ENCODE results near the gene UPF1.

GRCh38 chr19:18896421-18896841 is 64.7 kb downstream of the UPF1 start:
- TF ChIP-seq EP300 (IDR thresholded peaks at IDR 0.05): no peak
- TF ChIP-seq, protein P1, sequence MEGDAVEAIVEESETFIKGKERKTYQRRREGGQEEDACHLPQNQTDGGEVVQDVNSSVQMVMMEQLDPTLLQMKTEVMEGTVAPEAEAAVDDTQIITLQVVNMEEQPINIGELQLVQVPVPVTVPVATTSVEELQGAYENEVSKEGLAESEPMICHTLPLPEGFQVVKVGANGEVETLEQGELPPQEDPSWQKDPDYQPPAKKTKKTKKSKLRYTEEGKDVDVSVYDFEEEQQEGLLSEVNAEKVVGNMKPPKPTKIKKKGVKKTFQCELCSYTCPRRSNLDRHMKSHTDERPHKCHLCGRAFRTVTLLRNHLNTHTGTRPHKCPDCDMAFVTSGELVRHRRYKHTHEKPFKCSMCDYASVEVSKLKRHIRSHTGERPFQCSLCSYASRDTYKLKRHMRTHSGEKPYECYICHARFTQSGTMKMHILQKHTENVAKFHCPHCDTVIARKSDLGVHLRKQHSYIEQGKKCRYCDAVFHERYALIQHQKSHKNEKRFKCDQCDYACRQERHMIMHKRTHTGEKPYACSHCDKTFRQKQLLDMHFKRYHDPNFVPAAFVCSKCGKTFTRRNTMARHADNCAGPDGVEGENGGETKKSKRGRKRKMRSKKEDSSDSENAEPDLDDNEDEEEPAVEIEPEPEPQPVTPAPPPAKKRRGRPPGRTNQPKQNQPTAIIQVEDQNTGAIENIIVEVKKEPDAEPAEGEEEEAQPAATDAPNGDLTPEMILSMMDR (IDR thresholded peaks at IDR 0.05): no peak

Data from upper lobe of left lung (tissue), 4 donors.